PC-9 (cell line): ENCODE data around the gene EPB41L2. TPM values are rescaled to one million over a fixed set of nuclear protein-coding genes. Genes with fewer than 3 reads are reported as not detected.

Experiments
- BruUV-seq: library from RNA; stranded (reverse); fragments of 400-500 nt; replicated peaks from 2 replicates; lab custom pipeline; 2021; lab: Mats Ljungman, UMichigan
- CTCF ChIA-PET: fragments of 300-600 bp; sonication (Branson Sonifier 250); formaldehyde crosslinking; loops from one replicate; lab custom pipeline; 2022; ENCODE audit warnings: antibody characterized with exemption; lab: Charles Lee
- POLR2A ChIA-PET: fragments of 300-600 bp; sonication (Branson Sonifier 250); formaldehyde crosslinking; loops from one replicate; lab custom pipeline; 2022; ENCODE audit warnings: antibody characterized with exemption; ENCODE audit not compliant: unreplicated experiment; lab: Charles Lee
- DNase-seq, 2 experiments: peaks; one replicate each; pipeline versions ENCODE4 v3.0.0 to v3.0.0-alpha.2; 2015 to 2022; ENCODE audit warnings: mixed read lengths in 1 of 2
- H2AFZ ChIP-seq: fragments of 200-600 bp; sonication (generic); 2 replicates; pipeline ENCODE4 v1.8.1; 2017; ENCODE audit warnings: antibody characterized with exemption
- H3F3A ChIP-seq: fragments of 200-600 bp; sonication (generic); 2 replicates; pipeline ENCODE4 v1.8.1; 2017; ENCODE audit warnings: antibody characterized with exemption, mild to moderate bottlenecking, low read depth; ENCODE audit not compliant: insufficient read depth
- H3K27ac ChIP-seq: fragments of 200-600 bp; sonication (generic); 2 replicates; pipeline ENCODE4 v1.6.1; 2016; ENCODE audit warnings: mixed run types
- H3K27me3 ChIP-seq: fragments of 200-600 bp; sonication (generic); 2 replicates; pipeline ENCODE4 v1.6.1; 2016; ENCODE audit warnings: low read depth, mixed run types; ENCODE audit not compliant: insufficient read depth
- H3K36me3 ChIP-seq: fragments of 200-600 bp; sonication (generic); 2 replicates; pipeline ENCODE4 v1.6.1; 2016; ENCODE audit warnings: low read depth, mixed run types
- H3K4me1 ChIP-seq: fragments of 200-600 bp; sonication (generic); replicated peaks from 2 replicates; pipeline ENCODE4 v1.6.1; 2016; ENCODE audit warnings: mixed run types; ENCODE audit not compliant: insufficient read depth
- H3K4me2 ChIP-seq: fragments of 200-600 bp; sonication (generic); 2 replicates; pipeline ENCODE4 v1.6.1; 2017; ENCODE audit warnings: mixed run types
- H3K4me3 ChIP-seq: fragments of 200-600 bp; sonication (generic); 2 replicates; pipeline ENCODE4 v1.6.1; 2016; ENCODE audit warnings: mixed run types
- H3K79me2 ChIP-seq: fragments of 200-600 bp; sonication (generic); 2 replicates; pipeline ENCODE4 v1.6.1; 2017; ENCODE audit warnings: low read depth, mixed run types
- H3K9me2 ChIP-seq: fragments of 200-600 bp; sonication (generic); 2 replicates; pipeline ENCODE4 v1.8.1; 2017; ENCODE audit warnings: mild to moderate bottlenecking; ENCODE audit not compliant: insufficient read depth
- H3K9me3 ChIP-seq: fragments of 200-600 bp; sonication (generic); 2 replicates; pipeline ENCODE4 v1.8.1; 2016; ENCODE audit warnings: low read depth; ENCODE audit not compliant: insufficient read depth
- H4K20me1 ChIP-seq: fragments of 200-600 bp; sonication (generic); 2 replicates; pipeline ENCODE4 v1.8.1; 2017; ENCODE audit not compliant: insufficient read depth
- CTCF ChIP-seq: fragments of 200-600 bp; sonication (generic); conservative IDR thresholded peaks from 2 replicates; pipeline ENCODE4 v1.6.1; 2017; ENCODE audit warnings: mixed run types, antibody characterized with exemption, mild to moderate bottlenecking, moderate library complexity
- EZH2 ChIP-seq: fragments of 200-600 bp; sonication (generic); IDR thresholded peaks from 2 replicates; pipeline ENCODE4 v1.8.0; 2017; ENCODE audit warnings: antibody characterized with exemption, low read depth
- intact Hi-C: fragments of 100-400 bp; cut with micrococcal nuclease; formaldehyde crosslinking; loops from one replicate; pipeline ENCODE4 v1.10.0; 2022; ENCODE audit not compliant: unreplicated experiment
- total RNA-seq: library from RNA; stranded (reverse); gene quantifications from 2 replicates; pipeline ENCODE4 v1.2.3, GENCODE V29; 2021

Gene EPB41L2
- total RNA-seq, 1 experiment from 2014 or later, result 67.4 TPM

- ChIA-PET CTCF (no interaction called here), POLR2A (no interaction called here)
- intact Hi-C loops, result no loop called here
- Histone ChIP-seq H3K27ac (no peak overlapping the region), H3K4me3 (no peak overlapping the region), H3K9me3 (peaks cover 6% of the 10 kb centered on the region; the same call in 1 of the 2 replicates), H3K9me2 (no peaks in the 10 kb centered on the region), H3F3A (no peaks in the 10 kb centered on the region), H3K27me3 (no peaks in the 10 kb centered on the region), H3K4me1 (peaks cover 5% of the 10 kb centered on the region), H3K79me2 (no peaks in the 10 kb centered on the region), H3K36me3 (no peaks in the 10 kb centered on the region), H4K20me1 (no peaks in the 10 kb centered on the region), H2AFZ (no peak overlapping the region), H3K4me2 (no peak overlapping the region)
- no peak for DNase-seq
- TF ChIP-seq CTCF (no peak), EZH2 (no peak)
- BruUV-seq, result no TSS peak
These were observed 60.9 kb downstream of the EPB41L2 start for GRCh38 chr6:131001945-131002660.

GRCh38 chr6:131001111-131001736, 61.8 kb downstream of the EPB41L2 start:
- intact Hi-C loops, result no loop called here
- Histone ChIP-seq H3F3A (peaks cover 4% of the 10 kb centered on the region; the same call in 1 of the 2 replicates), H3K27me3 (no peaks in the 10 kb centered on the region), H3K9me2 (no peaks in the 10 kb centered on the region), H3K9me3 (no peaks in the 10 kb centered on the region), H2AFZ (no peak overlapping the region), H3K4me2 (no peak overlapping the region), H3K79me2 (no peaks in the 10 kb centered on the region; the same call in 1 of the 2 replicates), H3K4me3 (no peak overlapping the region), H3K27ac (no peak overlapping the region), H3K4me1 (peaks cover 14% of the 10 kb centered on the region), H3K36me3 (no peaks in the 10 kb centered on the region), H4K20me1 (no peaks in the 10 kb centered on the region)
- TF ChIP-seq EZH2, result no peak
- TF ChIP-seq CTCF, result no peak
- CTCF ChIA-PET, result no interaction called here
- no TSS peak for BruUV-seq
- DNase-seq, result no peak
- POLR2A ChIA-PET, result no interaction called here

GRCh38 chr6:131000544-131000943, 62.5 kb downstream of the EPB41L2 start:
- CTCF ChIA-PET, result no interaction called here
- no peak overlapping the region for H3K27ac ChIP-seq
- no TSS peak for BruUV-seq
- DNase-seq, result no peak
- H3F3A ChIP-seq, result peaks cover 10% of the 10 kb centered on the region; the same call in 1 of the 2 replicates
- H3K4me2 ChIP-seq, result no peak overlapping the region
- no peaks in the 10 kb centered on the region for H3K9me3 ChIP-seq
- peaks cover 21% of the 10 kb centered on the region for H3K4me1 ChIP-seq
- H3K27me3 ChIP-seq, result no peaks in the 10 kb centered on the region
- H3K79me2 ChIP-seq, result no peaks in the 10 kb centered on the region; the same call in 1 of the 2 replicates
- H3K4me3 ChIP-seq, result no peak overlapping the region
- intact Hi-C loops, result no loop called here
- no peaks in the 10 kb centered on the region for H3K36me3 ChIP-seq
- TF ChIP-seq CTCF, result no peak
- no peak for TF ChIP-seq EZH2
- POLR2A ChIA-PET, result no interaction called here
- H4K20me1 ChIP-seq, result no peaks in the 10 kb centered on the region
- H3K9me2 ChIP-seq, result no peaks in the 10 kb centered on the region
- no peak overlapping the region for H2AFZ ChIP-seq
